Suprapubic skin (tissue), 4 donors: Measurements from ENCODE around the gene MARS1. TPM values are rescaled to one million over a fixed set of nuclear protein-coding genes. Genes with fewer than 3 reads are reported as not detected.

Source experiments
- DNase-seq, 2 donors: peaks; one replicate each; pipeline ENCODE4 v3.0.0-alpha.2; 2019; ENCODE audit warnings: low spot score in 2 of 2
- H3K27ac ChIP-seq: fragments of 200-600 bp; sonication (generic); one replicate; pipeline ENCODE4 v1.5.1; 2019
- H3K27me3 ChIP-seq: fragments of 200-600 bp; sonication (generic); one replicate; pipeline ENCODE4 v1.5.1; 2019
- H3K36me3 ChIP-seq: fragments of 200-600 bp; sonication (generic); one replicate; pipeline ENCODE4 v1.5.1; 2019
- H3K4me1 ChIP-seq: fragments of 200-600 bp; sonication (generic); one replicate; pipeline ENCODE4 v1.5.1; 2019
- H3K4me3 ChIP-seq: fragments of 200-600 bp; sonication (generic); one replicate; pipeline ENCODE4 v1.5.1; 2019; ENCODE audit warnings: mild to moderate bottlenecking
- H3K9me3 ChIP-seq: fragments of 200-600 bp; sonication (generic); one replicate; pipeline ENCODE4 v1.5.1; 2019
- EP300 ChIP-seq: sonication (generic); formaldehyde crosslinking; IDR thresholded peaks from one replicate; pipeline ENCODE4 v1.6.1; 2017; ENCODE audit warnings: antibody characterized with exemption
- POLR2A ChIP-seq, 2 donors: fragments of 450-650 bp; IDR thresholded peaks; one replicate each; pipeline ENCODE4 v1.6.1; 2017; ENCODE audit warnings: antibody characterized with exemption in 2 of 2, mild to moderate bottlenecking in 2 of 2, moderate library complexity in 2 of 2
- POLR2AphosphoS5 ChIP-seq, 3 donors: sonication (generic); formaldehyde crosslinking; IDR thresholded peaks; one replicate each; pipeline ENCODE4 v1.6.1; 2017; ENCODE audit warnings: antibody characterized with exemption in 3 of 3
- WGBS: methylation state at CpG from one replicate; pipeline ENCODE4 v1.1.5; 2018; 5-methylcytosine and 5-hydroxymethylcytosine counted together
- total RNA-seq, 4 donors: library from RNA; depleted of rRNA; stranded (reverse); fragments of >200 nt; gene quantifications; one replicate each; pipeline ENCODE4 v1.1.0, GENCODE V29; 2016
- TF ChIP-seq, protein P1 (sequence below), 2 donors: fragments of 200-600 bp in 1 of 2; fragments of 450-650 bp in 1 of 2; sonication (generic) in 1 of 2; IDR thresholded peaks; one replicate each; pipeline ENCODE4 v1.5.1; 2016 to 2019; ENCODE audit warnings: antibody characterized with exemption in 2 of 2, mild to moderate bottlenecking in 1 of 2, moderate library complexity in 1 of 2

MARS1 gene
- total RNA-seq, 4 donors from 2014 or later: 55.7 to 203 (median 79.7) TPM

DNA sequence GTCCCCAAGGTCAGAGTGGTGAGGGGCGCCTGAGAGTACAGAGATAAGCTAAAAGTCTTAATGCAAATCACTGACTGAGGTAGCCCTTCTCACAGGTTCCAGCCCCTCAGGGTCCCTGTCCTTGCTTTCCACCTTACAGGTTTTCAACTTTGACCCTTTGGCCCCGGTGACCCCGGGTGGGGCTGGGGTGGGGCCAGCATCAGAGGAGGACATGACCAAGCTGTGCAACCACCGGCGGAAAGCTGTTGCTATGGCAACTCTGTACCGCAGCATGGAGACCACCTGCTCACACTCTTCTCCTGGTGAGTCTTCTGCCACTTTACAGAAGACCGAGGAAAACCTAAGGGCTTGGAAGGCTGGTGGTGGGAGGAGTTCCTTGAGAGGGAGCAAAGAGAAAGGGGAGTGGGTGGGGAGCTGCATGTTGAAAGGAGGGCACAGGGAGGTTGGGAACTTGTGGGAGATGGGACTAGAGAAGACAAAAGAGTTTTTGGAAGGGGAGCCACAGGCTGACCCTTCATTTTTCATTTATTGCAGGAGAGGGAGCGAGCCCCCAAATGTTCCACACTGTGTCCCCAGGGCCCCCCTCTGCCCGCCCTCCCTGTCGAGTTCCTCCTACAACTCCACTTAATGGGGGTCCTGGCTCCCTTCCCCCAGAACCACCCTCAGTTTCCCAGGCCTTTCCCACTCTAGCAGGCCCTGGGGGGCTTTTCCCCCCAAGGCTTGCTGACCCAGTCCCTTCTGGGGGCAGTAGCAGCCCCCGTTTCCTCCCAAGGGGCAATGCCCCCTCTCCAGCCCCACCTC is 37.1 kb downstream of the MARS1 start:
- no peak overlapping the region for H3K27ac ChIP-seq

DNA sequence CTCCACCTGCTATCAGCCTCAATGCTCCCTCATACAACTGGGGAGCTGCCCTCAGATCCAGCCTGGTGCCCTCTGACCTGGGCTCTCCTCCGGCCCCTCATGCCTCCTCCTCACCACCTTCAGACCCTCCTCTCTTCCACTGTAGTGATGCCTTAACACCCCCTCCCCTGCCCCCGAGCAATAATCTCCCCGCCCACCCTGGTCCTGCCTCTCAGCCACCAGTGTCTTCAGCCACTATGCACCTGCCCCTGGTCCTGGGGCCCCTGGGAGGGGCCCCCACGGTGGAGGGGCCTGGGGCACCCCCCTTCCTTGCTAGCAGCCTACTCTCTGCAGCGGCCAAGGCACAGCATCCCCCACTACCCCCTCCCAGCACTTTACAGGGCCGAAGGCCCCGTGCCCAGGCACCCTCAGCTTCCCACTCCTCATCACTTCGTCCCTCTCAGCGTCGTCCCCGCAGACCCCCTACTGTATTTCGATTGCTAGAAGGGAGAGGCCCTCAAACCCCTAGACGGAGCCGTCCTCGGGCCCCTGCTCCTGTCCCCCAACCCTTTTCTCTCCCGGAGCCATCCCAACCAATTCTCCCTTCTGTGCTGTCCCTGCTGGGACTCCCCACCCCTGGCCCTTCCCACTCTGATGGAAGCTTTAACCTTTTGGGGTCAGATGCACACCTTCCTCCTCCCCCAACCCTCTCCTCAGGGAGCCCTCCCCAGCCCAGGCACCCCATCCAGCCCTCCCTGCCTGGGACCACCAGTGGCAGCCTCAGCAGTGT is 37.9 kb downstream of the MARS1 start:
- no peaks in the 10 kb centered on the region for H3K27me3 ChIP-seq

More for the DNA sequence above, 37.1 kb downstream of the MARS1 start:
- H3K27me3 ChIP-seq: no peaks in the 10 kb centered on the region
- H3K4me3 ChIP-seq: peak overlapping the region; percentile 77
- 58% methylated on average over 11 of the region's 11 CpGs for WGBS
- TF ChIP-seq, protein P1, sequence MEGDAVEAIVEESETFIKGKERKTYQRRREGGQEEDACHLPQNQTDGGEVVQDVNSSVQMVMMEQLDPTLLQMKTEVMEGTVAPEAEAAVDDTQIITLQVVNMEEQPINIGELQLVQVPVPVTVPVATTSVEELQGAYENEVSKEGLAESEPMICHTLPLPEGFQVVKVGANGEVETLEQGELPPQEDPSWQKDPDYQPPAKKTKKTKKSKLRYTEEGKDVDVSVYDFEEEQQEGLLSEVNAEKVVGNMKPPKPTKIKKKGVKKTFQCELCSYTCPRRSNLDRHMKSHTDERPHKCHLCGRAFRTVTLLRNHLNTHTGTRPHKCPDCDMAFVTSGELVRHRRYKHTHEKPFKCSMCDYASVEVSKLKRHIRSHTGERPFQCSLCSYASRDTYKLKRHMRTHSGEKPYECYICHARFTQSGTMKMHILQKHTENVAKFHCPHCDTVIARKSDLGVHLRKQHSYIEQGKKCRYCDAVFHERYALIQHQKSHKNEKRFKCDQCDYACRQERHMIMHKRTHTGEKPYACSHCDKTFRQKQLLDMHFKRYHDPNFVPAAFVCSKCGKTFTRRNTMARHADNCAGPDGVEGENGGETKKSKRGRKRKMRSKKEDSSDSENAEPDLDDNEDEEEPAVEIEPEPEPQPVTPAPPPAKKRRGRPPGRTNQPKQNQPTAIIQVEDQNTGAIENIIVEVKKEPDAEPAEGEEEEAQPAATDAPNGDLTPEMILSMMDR (IDR thresholded peaks at IDR 0.05): no peak
- TF ChIP-seq POLR2AphosphoS5 (IDR thresholded peaks at IDR 0.05): no peak
- no peak for TF ChIP-seq POLR2A (IDR thresholded peaks at IDR 0.05)
- TF ChIP-seq EP300: no peak
- no peaks in the 10 kb centered on the region for H3K9me3 ChIP-seq
- H3K4me1 ChIP-seq: peaks cover 45% of the 10 kb centered on the region
- DNase-seq: no peak
- H3K36me3 ChIP-seq: peaks cover 49% of the 10 kb centered on the region

DNA sequence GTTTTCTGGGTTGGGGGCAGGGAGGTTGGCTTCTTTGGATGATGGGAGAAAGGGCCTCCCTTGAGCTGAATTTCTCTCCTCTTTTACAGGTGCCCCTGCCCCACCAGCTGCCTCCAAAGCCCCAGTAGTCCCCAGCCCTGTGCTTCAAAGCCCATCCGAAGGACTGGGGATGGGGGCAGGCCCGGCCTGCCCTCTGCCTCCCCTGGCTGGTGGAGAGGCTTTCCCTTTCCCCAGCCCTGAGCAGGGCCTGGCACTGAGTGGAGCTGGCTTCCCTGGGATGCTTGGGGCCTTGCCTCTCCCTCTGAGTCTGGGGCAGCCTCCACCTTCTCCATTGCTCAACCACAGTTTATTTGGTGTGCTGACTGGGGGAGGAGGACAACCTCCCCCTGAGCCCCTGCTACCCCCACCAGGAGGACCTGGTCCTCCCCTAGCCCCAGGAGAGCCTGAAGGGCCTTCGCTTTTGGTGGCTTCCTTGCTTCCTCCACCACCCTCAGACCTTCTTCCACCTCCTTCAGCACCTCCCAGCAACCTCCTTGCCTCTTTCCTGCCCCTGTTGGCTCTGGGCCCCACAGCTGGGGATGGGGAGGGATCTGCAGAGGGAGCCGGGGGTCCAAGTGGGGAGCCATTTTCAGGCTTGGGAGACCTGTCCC is 38.7 kb downstream of the MARS1 start:
- no peak for TF ChIP-seq EP300
- no peak for TF ChIP-seq POLR2A (IDR thresholded peaks at IDR 0.05)
- TF ChIP-seq, protein P1 (IDR thresholded peaks at IDR 0.05): no peak
- TF ChIP-seq POLR2AphosphoS5 (IDR thresholded peaks at IDR 0.05): no peak
- 70% methylated on average over 2 of the region's 4 CpGs for WGBS
- no peak for DNase-seq
- Histone ChIP-seq H3K9me3 (no peaks in the 10 kb centered on the region), H3K4me1 (peaks cover 37% of the 10 kb centered on the region), H3K27ac (no peak overlapping the region), H3K4me3 (no peak overlapping the region), H3K36me3 (peaks cover 65% of the 10 kb centered on the region), H3K27me3 (no peaks in the 10 kb centered on the region)

More for the DNA sequence above, 37.9 kb downstream of the MARS1 start:
- H3K9me3 ChIP-seq: no peaks in the 10 kb centered on the region
- no peak for DNase-seq
- WGBS: 81% methylated on average over 16 of the region's 16 CpGs
- H3K4me3 ChIP-seq: no peak overlapping the region
- peaks cover 57% of the 10 kb centered on the region for H3K36me3 ChIP-seq
- H3K27ac ChIP-seq: no peak overlapping the region
- H3K4me1 ChIP-seq: peaks cover 45% of the 10 kb centered on the region
- TF ChIP-seq POLR2A (IDR thresholded peaks at IDR 0.05): no peak
- no peak for TF ChIP-seq POLR2AphosphoS5 (IDR thresholded peaks at IDR 0.05)
- TF ChIP-seq, protein P1 (IDR thresholded peaks at IDR 0.05): no peak
- no peak for TF ChIP-seq EP300

DNA sequence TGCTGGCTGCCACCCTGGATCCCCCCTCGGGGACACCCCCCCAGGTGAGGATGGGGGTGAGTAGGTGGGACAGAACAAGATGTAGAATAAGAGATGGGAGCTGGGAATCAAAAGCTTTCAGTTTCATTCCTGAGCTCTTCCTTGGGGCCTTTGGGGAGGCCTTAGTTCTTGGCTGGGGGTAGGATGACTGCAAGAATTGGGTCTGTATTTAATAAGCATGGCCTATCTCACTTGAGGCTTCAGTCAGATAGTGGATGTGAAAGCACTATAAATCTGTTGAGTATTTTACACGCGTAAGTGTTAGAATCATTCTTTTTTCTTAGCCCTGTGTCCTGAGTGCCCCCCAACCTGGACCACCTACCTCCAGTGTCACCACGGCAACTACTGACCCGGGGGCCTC is 39.3 kb downstream of the MARS1 start:
- Histone ChIP-seq H3K4me3 (no peak overlapping the region), H3K27ac (no peak overlapping the region), H3K4me1 (peaks cover 31% of the 10 kb centered on the region), H3K9me3 (no peaks in the 10 kb centered on the region), H3K27me3 (no peaks in the 10 kb centered on the region), H3K36me3 (peaks cover 71% of the 10 kb centered on the region)
- no peak for TF ChIP-seq EP300
- TF ChIP-seq POLR2AphosphoS5 (IDR thresholded peaks at IDR 0.05): no peak
- TF ChIP-seq, protein P1 (IDR thresholded peaks at IDR 0.05): no peak
- no peak for TF ChIP-seq POLR2A (IDR thresholded peaks at IDR 0.05)
- 67% methylated on average over 5 of the region's 5 CpGs for WGBS
- DNase-seq: no peak
